Activated CD4-positive, CD25-positive, alpha-beta regulatory T cell (primary cell): Measurements from ENCODE around the gene SURF2.
"Not testable (repeated sequence)": the region's sequence is repeated elsewhere in the genome, so short reads cannot be mapped to it uniquely, and the experiment has no call there.

Experiments
- DNase-seq, 4 experiments: peaks; one replicate each; lab custom pipeline; 2025; lab: John Stamatoyannopoulos, UW

SURF2 gene

GRCh38 chr9:133356391-133357091 lies at the start of gene SURF2, which contains the start of gene SURF1:
SURF2 (plus strand) TSS chr9:133356550; CDS start chr9:133356593, 43 bp downstream.
SURF1 (minus strand) TSS chr9:133356487; CDS start chr9:133356453, 34 bp downstream.
- DNase-seq: peak; percentile 77 to 91 (median 85)

DNA sequence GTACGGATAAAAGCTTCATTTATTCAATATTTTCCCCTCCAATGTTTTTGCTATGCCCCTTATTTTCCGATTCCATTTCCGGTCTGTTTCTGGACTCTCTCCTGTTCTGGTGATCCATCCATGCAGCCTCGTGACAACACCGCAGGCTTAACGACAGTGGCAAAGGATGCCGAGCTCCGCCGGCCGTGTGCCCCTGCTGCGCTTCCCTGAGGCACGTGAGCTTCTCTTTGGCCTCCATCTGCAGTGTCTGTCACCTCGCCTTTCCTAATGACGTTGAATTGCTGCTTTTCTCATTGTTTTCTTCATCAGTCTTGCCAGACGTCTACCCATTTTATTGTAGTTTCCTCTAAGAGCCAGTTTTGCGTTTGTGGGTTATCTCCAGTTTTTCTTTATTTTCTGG lies 49.0 kb upstream of the SURF2 start:
- no peak for DNase-seq

GRCh38 chr9:133309608-133310007 lies 46.7 kb upstream of the SURF2 start:
- DNase-seq: no peak

- no peak for DNase-seq
These were observed 40.4 kb upstream of the SURF2 start for GRCh38 chr9:133315997-133316396.

DNA sequence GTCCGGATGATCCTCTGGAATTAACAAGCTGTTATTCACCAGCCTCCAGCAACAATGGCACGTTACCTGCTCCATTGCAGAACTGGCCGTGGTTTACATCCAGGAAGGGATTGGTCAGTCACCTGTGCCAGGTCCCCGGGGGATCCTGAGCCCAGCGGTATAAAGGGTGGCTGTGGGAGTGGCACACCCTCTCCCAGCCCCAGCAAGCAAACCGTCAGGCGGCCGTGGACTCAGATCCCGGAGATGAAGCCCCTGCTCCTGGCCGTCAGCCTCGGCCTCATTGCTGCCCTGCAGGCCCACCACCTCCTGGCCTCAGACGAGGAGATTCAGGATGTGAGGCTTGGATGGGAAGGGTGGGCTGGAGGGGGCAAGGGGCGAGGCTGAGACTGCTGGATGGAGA lies 38.8 kb upstream of the SURF2 start:
- DNase-seq: not testable (repeated sequence)

- no peak for DNase-seq
These were observed 35.9 kb upstream of the SURF2 start for GRCh38 chr9:133320421-133320881.

GRCh38 chr9:133321411-133321935 lies 34.9 kb upstream of the SURF2 start:
- no peak for DNase-seq

GRCh38 chr9:133322701-133323100 lies 33.6 kb upstream of the SURF2 start:
- DNase-seq: no peak

DNA sequence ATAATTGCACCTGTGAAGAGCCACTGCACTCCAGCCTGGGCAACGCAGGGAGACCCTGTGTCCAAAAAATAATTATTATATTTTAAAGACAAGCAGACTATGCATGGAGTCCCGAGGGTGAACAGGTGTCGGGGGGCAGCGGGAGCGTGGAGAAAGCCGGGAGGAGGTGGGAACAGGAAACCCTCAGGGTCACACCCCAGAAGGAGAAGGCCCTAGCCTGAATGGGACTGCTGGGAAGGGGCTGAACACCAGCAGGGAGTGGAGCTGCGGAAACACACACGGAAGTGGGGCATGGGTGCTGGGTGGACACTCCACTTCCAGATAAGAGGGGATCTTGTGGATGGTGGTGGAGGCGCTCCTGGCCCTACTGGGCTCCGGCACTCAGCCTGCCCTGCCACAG lies 33.1 kb upstream of the SURF2 start:
- DNase-seq: no peak

DNA sequence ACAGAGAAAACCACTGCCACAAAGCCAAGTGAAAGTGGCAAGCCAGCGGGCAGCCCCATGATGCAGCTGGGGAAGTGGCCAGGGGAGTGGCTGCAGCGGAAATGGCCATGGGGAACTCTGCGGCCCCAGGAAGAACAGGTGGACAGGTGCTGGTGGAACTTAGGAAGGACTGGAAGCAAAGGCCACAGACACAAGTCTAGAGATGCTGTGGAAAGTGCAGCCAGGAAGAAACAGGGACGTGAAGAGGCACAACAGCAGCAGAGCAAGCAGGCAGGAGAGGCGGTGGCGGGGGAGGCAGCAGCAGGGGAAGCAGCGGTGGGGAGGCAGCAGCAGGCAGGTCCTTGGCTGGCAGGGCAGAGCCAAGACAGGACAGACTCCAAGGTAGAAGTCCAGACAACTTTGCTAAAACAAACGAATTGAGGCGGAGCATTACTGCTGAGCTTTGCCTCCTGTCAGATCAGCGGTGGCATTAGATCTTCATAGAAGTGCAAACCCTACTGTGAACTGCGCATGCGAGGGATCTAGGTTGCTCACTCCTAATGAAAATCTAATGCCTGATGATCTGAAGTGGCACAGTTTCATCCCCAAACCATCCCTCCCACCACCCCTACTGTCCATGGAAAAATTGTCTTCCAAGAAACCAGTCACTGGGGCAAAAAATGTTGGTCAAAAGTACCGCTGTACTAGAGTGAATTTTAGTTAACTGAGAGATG lies 32.2 kb upstream of the SURF2 start:
- no peak for DNase-seq

DNA sequence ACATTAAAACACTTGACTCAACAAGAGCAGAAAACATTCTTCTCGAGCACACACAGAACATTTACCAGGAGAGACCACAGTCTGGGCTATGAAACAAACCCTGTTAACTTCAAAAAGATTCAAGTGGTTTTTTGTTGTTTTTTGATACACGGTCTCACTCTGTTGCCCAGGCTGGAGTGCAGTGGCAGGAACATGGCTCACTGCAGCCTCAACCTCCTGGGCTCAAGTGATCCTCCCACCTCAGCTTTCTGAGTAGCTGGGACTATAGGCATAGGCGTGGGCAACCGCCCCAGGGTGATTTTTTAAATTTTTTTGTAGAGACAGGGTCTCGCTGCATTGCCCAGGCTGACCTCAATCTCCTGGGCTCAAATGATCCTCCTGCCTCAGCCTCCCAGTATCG lies 29.3 kb upstream of the SURF2 start:
- DNase-seq: not testable (repeated sequence)

- DNase-seq: no peak
These were observed 28.4 kb upstream of the SURF2 start for GRCh38 chr9:133327834-133328484.

DNA sequence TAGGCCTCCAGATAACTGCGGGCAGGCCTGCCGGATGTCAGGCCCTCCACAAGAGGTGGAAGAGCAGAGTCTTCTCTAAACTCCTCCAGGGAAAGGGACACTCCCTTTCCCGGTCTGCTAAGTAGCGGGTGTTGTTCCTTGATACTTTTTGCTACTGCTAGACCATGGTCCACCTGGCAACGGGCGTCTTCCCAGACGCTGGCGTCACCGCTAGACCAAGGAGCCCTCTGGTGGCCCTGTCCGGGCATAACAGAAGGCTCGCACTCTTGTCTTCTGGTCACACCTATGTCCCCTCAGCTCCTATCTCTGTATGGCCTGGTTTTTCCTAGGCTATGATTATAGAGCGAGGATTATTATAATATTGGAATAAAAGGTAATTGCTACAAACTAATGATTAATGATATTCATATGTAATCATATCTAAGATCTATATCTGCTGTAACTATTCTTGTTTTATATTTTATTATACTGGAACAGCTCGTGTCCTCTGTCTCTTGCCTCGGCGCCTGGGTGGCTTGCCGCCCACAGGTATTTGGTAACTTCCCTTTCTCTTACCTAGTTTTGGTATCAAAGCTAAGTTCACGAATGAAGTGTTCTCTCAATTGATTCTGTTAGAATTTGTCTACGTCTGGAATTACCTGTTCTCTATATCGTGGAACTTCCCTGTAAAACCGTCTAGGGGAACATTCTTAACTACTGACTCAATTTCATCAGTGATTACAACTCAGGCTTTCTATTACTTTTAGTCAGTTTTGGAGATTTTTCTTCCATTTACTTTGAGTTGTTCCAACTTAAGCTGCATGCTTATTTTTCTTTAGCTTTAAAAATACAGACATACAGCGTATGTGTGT lies 26.8 kb upstream of the SURF2 start:
- DNase-seq: not testable (repeated sequence)

- no peak for DNase-seq
These were observed 25.1 kb upstream of the SURF2 start for GRCh38 chr9:133331221-133331620.

- no peak for DNase-seq
These were observed 24.5 kb upstream of the SURF2 start for GRCh38 chr9:133331641-133332380.

- no peak for DNase-seq
These were observed 24.0 kb upstream of the SURF2 start for GRCh38 chr9:133332381-133332730.

- DNase-seq: no peak
These were observed 23.3 kb upstream of the SURF2 start for GRCh38 chr9:133333011-133333410.

DNA sequence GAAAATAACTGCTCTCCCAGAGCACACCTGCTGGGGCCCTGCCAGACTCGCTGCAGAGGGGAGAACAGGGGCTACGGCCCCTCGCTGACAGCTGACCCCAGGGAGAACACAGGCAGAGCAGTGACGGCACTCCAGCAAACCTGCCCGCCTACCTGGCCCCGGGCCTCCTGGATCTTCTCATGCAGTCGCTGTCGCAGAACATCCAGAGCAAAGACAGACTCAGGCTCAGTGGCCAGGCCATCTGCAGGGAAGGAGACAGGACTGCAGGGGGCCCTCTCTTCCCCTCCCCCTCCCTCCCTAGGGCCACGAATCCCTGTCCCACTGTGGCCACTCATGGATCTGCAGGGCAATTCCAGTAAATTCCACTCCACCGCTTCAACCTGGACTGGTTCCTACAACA lies 22.8 kb upstream of the SURF2 start:
- DNase-seq: no peak

DNA sequence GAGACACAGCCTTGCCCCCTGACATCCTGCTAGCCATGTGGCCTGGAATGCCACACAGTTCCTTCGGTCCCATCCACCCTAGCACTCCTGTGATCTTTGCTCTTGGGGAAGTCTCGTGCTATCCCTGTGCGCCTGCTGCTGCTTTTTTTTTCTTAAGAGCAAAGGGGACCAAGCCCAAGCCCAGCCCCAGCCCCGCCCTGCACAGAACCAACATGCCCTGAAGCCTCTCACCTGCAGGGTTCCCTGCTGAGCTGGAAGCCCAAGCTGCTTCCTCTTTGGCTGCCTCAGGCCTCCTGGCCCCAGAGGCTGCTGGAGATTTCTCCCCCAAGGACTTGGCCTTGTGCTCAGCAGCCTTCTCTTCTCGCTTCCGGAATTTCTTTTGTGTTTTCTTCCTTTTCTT lies 22.2 kb upstream of the SURF2 start:
- DNase-seq: no peak

GRCh38 chr9:133334888-133335287 lies 21.5 kb upstream of the SURF2 start:
- DNase-seq: not testable (repeated sequence)
